Activated T-cell treated with anti-CD3 and anti-CD28 coated beads for 4 hours (primary cell): Measurements from ENCODE around the gene METTL2B.
"Not testable (repeated sequence)": the region's sequence is repeated elsewhere in the genome, so short reads cannot be mapped to it uniquely, and the experiment has no call there.

Experiments used
- DNase-seq: peaks from one replicate; pipeline ENCODE4 v3.0.0-alpha.2; 2020

METTL2B gene

DNA sequence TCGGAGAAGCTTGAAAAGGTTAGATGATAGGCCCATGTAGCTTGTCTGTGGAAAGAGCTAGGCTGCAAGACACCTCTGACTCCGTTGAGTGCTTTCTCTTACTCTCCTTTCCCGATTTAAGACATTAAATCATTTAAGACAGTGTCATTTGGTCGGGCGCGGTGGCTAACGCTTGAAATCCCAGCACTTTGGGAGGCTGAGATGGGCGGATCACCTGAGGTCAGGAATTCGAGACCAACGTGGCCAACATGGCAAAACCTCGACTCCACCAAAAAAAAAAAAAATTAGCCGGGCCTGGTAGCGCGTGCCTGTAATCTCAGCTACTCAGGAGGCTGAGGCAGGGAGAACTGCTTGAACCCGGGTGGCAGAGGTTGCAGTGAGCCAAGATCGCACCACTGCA is 52.6 kb downstream of the METTL2B start:
- DNase-seq, result not testable (repeated sequence)

DNA sequence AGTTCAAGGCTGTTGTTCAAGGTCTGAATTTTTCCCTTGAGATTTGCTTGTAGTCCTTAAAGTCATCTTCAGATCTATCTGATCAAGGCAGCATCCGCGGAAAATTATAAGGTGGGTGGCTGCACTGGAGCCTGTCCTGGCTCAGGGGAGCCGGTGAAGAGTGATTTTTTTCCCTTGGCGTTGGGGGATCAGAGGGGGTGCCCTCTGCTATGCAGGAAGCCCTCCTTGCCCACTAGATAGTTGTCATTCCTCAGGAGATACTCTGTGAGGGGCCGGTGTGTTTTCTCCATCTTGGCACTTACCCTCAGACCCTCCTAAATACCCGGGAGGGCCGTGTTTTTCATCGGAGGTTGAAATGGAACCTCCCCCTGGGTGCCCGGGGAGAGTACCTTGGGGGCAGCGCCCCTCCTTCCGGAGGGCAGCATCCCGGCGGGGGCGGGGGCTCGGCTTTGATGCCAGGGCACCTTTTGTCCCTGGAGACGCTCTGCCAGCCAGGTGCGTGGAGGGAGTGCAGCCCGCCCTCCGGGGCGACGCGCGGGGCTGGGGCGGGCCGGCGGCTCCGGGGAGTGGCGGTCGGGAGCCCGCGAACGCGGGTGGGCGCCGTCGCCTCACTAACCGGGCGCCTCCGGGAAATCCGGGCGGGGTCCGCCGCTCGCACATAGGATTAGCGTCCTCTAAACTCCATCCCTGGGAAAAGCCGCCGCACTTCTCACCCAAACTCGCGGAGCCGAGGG is 53.7 kb downstream of the METTL2B start:
- peak; percentile 11 for DNase-seq

DNA sequence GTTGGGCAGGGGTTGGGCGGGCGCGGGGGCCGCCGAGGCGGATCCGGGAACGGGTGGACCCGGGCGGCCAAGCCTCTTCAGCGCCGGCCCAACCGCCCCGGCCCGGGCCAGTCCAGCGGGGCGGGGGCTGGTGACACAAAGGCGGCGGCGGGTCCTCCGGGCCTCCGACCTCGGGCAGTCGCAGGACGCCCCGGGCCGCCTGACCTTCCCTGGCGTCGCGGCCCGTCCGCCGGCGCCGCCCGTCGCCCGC is 54.2 kb downstream of the METTL2B start:
- DNase-seq, result no peak

DNA sequence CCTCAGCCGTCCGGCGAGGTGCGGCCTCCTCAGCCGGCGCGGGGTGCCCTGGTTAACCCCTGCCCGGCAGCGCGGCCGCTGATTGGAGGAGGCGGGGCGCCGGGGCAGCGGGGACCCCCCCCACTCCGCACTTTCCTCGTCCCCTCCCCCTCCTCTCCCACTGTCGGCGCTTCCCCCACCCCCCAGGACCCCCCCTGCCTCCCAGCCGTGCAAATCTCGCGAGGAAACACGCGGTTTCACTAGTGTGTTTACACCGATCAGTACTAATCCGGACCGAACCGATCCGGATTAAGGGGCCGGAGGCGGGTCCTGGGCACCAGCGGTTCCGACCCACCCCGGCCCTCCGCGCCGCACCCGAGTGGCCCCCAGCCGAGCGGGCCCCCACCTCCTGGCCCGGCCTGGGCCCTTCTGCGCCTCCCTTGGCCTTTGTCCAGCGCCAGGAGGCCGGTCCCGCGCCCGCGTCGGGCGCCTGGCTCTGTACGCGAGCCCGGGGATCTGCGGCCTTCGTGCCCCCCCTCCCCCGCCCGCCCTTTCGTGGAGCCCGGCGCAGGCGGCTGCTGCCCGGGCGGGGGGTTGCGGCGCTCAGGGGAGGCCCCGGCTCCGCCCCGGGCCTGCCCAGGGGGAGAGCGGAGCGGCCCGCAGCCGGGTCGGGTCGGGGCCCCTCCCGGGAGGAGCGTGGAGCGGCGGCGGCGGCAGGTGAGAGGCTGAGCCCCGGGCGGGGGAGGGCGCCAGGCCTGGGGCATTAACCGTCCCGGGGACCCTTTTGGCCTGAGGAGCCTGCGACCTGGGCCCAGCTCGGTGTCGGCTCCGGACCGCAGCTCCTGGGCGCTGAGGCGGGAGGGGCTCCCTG is 54.8 kb downstream of the METTL2B start:
- peak; percentile 73 for DNase-seq

DNA sequence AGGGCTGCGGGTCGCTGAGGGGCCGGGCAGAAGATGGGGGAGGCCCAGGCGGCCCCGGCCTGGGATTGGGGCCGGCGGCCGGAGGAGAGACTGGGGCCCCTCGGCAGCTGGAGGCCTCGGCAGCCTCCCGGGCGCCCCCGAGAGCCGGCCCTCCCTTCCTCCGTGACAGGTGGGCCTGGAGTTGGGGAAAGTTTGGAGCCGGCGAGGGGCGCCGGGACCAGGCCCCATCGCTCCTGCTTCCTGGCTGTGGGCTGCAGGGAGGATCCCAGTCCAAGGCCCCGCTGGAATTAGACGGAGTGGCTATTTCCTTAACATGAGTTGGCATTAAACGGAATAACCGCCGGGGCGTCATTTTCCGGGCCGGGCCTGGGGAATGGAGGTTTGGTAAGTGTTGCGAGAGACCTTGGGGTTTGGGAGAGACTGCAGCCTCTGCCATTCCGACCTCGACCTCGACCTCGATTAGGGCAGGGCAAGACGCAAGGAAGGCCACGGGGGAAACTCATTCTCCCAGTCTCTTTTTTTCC is 55.5 kb downstream of the METTL2B start:
- DNase-seq, result not testable (repeated sequence)

DNA sequence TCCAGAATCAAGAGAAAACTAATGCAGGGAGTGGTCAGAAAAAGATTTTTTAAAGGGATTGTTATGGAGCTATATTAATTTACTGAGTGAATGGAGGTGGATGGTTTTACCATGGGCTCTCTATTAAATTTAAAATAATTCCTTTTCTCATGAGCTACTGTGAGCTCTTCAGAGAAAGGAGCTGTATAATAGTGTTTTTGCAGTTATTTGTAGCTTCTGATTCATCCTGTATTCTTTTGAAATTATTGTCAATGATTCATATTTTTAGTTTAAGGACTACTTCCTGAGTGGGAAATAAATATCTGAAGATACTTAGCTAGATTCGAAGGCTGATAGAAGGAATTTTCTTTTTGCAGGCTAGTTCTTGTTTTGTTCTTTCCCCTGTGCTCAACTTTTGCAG is 56.4 kb downstream of the METTL2B start:
- DNase-seq, result not testable (repeated sequence)

DNA sequence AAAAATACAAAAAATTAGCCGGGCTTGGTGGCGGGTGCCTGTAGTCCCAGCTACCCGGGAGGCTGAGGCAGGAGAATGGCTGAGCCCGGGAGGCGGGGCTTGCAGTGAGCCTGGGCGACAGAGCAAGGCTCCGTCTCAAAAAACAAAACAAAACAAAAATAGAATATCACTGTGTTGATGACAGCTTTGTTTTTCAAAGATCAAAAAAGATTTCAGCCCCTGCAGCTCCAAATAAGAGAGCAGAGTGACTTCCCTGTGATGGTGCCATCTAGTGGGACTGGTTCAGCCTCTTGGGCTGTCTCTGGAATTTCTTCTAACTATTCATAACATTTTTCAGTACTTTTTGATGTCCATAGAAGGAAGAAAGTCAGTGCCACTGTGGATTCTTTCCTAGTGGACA is 60.9 kb downstream of the METTL2B start:
- DNase-seq, result not testable (repeated sequence)

DNA sequence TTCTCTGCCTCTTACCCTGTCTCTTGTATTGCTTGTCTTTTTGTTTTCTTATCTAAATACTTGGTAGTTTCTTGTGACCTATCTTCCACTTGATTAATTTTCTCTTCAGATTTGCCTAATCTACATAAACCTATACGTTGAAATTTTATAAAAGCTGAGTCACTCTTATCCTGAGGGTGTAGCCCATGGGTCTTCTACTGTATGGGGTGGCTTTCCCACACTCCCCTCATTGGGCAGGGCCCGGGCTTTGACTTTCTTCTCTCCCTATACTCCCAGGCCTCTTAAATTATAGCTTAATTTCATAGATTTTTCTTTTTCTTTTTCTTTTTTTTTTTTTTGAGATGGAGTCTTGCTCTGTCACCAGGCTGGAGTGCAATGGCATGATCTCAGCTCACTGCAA is 66.0 kb downstream of the METTL2B start:
- not testable (repeated sequence) for DNase-seq

DNA sequence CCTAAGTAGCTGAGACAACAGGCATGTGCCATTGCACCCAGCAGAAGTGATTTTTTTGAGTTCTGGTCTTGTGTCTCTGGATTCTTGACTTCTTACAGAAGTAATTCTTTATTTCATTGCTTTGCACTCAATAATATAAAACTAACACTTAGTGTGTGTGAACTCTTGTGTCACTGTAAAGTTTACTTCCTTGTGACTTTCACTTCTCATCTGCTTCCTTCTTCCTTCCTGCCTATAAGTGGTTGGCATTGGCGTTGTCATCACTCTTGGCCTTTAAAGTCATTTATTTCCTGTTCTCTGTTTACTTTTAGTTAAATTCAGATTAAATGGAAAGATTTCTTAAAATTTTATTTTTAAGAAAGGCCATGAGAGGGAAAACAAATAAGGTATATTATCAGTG is 66.8 kb downstream of the METTL2B start:
- not testable (repeated sequence) for DNase-seq

DNA sequence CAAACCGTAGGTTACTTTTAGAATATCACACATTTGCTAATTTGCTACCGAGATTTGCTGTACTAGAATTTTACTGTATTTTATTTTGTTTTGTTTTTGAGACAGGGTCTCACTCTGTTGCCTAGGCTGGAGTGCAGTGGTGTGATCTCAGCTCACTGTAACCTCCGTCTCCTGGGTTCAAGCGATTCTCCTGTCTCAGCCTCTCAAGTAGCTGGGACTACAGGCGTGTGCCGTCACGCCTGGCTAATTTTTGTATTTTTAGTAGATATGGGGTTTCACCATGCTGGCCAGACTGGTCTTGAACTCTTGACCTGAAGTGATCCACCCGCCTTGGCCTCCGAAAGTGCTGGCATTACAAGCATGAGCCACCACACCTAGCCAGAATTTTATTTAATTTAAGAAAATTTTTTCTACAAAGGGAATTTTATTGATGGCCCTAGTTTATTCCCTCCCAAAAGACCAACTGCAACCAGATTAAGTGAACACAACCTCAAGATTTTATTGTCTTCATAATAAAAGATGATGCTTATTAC is 69.8 kb downstream of the METTL2B start:
- DNase-seq, result not testable (repeated sequence)

DNA sequence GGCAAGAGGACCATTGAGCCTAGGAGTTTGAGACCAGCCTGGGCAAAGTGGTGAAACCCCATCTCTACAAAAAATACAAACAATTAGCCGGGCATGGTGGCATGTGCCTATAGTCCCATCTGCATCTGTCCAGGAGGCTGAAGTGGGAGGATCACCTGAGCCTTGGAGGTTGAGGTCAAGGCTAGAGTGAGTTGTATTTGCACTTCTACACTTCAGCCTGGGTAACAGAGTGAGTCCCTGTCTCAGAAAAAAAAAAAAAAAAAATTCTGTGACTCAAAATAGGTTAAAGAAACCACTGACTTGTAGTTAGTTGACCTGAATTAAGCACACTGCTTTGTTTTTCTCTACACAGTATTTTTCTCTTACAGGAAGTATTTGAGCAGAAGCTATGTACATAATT is 74.4 kb downstream of the METTL2B start:
- no peak for DNase-seq

DNA sequence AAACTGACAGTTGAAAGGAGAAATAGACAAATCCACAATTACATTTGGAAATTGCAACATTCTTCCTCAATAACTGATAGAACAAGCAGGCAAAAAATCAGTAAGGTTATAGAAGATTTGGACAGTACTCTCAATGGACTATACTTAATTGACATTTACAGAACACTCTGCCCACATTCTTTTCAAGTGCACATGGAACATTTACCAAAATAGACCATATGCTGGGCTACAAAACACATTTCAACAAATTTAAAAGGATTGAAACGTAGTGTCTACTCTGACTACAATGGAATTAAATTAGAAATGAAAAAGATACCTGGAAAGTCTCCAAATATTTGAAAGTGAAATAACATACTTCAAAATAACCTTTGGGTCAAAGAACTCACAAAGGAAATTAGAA is 77.8 kb downstream of the METTL2B start:
- DNase-seq, result not testable (repeated sequence)
